GM19438 (cell line): ENCODE data around the gene PDE4D.
"Not testable (repeated sequence)": the region's sequence is repeated elsewhere in the genome, so short reads cannot be mapped to it uniquely, and the experiment has no call there.

Experiments used
- ATAC-seq: cut with Tn5 transposase; IDR thresholded peaks from one replicate; pipeline ENCODE4 v1.9.1; 2021; ENCODE audit warnings: low read depth; ENCODE audit not compliant: unreplicated experiment

The PDE4D gene

GRCh38 chr5:59621477-59621876, 272.0 kb downstream of the PDE4D start:
- no peak for ATAC-seq

GRCh38 chr5:59620535-59621212, 272.9 kb downstream of the PDE4D start:
- ATAC-seq = no peak

DNA sequence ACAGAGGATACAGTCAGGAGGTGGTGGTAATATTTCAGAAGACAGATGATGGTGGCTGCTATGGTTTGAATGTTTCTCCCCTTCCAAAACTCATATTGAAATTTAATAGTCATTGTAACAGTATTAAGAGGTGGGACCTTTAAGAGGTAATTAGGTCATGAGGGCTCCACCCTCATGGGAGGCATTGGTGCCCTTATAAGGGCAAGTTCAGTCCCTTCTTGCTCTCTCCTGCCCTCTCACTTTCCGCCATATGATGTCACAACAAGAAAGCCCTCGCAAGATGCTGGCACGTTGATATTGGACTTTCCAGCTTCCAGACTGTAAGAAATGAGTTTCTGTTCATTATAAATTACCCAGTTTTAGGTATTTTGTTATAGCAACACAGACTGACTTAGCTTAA, 274.9 kb downstream of the PDE4D start:
- no peak for ATAC-seq

- ATAC-seq = no peak
Measured at GRCh38 chr5:59617186-59617771, 276.2 kb downstream of the PDE4D start.

- ATAC-seq = no peak
Measured at GRCh38 chr5:59616413-59616812, 277.1 kb downstream of the PDE4D start.

DNA sequence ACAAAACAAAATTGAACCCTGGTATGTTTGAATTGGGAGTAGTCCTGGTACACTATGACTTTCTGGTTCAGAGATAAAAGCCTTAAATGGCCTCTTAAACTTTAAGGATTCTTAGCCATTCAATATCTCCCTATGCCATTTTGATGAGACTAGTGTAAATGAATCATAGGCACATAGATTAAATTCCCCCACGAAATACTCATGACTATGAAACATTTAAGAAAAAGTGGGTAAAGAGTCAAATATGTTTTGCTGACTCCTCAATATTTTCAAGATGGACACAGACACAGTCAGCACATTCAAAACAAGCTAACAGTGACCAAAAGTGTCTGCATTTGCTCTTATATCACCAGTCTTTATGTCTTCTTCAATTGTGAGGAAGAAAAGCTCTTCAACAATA, 278.3 kb downstream of the PDE4D start:
- ATAC-seq = no peak

DNA sequence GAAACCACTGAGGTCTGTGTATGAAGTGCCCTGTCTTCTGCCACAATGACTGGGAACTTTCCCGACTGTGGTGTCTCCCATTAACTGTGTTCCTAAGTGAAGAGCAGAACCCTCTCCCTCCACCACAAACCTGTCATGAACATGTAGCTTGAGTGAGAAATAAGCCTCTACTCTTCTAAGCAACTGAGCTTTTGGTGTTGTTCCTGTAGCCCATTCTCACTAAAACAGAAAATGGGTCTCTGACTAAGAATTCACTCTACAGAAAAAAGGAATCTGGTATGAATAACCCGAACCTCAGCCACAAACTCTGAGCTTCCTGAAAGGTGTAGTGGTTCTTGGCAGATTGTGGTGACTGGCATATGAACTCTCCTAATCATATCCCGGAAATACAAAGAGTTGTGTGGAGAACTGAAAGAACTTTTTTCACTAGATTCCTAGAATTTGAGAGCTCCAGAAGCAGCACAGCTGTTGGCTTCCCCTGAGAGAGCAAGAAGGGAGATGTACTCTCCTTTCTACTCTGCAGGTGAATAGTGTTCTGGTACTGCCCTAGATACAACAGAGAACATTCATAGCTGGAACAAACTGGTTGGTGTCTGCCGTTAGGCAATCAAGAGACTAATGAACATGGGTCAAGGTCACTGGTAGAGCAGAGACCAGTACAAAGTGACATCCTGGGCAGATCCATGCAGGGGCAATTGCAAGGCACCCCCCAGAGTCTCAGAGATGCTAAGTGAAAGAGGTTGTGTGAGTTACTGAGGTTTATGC, 283.8 kb downstream of the PDE4D start:
- ATAC-seq = no peak

DNA sequence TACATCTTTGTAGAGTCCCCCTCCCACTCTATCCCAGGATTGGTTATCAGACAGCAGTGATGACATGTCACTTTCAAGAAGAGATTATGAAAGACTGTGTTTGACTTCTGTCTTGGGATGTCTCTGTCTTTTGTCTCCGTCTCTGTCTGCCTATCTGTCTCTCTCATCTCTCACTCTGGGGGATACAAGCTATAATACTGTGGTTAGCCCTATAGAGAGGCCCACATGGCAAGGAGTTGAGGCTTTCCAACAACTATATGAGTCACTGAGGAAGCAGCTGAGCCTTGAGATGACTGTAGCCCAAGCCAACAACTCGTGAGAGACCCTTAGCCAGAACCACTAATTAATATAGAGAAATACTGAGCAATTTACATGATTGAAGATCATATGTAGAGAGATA, 284.8 kb downstream of the PDE4D start:
- peak; percentile 49 for ATAC-seq

DNA sequence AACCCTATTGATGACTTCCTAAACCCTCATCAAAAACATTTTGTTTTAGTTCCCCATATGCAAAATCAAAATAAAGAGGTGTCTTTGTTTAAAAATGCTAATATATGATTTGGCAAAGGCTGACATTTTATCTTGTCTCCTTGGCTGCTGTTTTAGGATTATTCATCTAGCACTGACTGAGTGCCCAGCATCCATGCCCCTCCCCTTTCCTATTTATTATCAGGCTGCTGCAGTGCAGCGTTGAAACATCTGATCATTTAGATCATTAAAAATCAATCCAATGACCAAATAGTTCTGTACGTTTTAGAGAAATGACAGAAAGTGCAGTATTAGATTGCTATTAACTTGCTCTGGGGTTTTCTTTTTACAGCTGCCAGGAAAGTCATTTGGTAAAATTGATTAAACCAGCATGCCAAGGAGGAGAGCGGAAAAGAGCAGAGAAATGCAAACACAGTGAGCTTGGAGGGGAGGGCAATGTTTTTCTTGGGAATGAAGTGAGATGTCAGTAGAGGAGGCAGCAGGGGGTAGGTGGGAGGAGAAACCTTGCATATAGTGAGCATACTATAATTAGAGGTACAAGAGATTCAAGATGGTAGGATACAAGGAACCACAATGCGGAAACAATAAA, 286.3 kb downstream of the PDE4D start:
- ATAC-seq = no peak

DNA sequence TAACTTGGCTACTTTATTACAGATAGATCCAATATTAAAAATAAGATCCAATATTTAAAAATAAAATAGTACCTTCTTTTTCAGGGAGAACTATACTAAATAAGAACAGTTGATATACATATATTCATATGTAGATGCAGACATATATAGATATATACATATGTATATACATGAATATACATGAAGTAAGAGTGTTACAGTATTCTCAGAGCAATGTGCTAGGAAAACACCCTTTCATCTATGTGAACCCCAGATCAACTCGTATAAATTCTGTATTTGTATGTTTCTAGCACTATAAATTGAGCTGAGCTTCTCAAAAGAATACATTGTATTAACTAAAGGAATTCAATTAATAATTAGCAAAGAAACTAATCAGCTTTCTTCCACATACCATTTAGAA, 287.6 kb downstream of the PDE4D start:
- no peak for ATAC-seq

DNA sequence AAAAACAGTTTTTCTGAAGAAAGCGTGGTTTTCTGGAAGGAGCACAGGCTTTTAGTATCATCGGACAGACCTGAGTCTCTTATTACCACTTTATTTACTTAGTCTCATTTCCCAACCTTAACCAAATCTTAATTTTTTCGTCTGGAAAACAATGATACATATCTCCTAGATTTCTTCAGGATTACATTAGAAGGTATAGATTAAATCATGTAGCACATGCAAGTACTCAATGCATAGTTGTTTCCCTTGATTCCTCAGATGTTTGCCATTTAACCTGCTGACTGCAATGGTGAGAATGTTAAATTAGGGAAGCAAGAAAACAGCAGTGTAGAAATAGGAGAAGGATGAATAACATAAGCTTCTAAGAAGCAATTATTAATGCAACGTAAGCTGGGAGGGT, 289.4 kb downstream of the PDE4D start:
- ATAC-seq = no peak

- no peak for ATAC-seq
Measured at GRCh38 chr5:59600998-59601397, 292.5 kb downstream of the PDE4D start.

- ATAC-seq = no peak
Measured at GRCh38 chr5:59600153-59600552, 293.4 kb downstream of the PDE4D start.

DNA sequence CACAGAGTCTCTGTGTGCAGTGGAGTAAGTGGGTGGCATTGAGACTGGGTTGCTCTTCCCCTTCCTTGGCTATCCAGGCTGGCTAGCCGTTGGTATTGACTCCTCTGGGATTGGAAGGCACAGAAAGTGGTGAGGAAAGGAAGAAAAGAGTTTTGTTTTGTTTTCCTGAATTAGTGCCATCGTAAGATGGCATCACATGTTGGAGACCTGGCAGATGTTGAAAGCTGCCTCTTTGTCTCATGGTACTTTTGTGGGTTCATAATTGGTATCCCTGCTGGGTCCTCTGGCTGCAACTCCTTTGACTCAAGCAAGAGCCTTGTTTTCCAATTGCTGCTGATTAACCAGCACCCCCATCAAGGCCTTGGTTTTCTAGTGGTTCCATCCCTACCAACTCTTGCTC, 293.8 kb downstream of the PDE4D start:
- no peak for ATAC-seq

GRCh38 chr5:59598547-59598874, 295.0 kb downstream of the PDE4D start:
- ATAC-seq = peak; percentile 65

DNA sequence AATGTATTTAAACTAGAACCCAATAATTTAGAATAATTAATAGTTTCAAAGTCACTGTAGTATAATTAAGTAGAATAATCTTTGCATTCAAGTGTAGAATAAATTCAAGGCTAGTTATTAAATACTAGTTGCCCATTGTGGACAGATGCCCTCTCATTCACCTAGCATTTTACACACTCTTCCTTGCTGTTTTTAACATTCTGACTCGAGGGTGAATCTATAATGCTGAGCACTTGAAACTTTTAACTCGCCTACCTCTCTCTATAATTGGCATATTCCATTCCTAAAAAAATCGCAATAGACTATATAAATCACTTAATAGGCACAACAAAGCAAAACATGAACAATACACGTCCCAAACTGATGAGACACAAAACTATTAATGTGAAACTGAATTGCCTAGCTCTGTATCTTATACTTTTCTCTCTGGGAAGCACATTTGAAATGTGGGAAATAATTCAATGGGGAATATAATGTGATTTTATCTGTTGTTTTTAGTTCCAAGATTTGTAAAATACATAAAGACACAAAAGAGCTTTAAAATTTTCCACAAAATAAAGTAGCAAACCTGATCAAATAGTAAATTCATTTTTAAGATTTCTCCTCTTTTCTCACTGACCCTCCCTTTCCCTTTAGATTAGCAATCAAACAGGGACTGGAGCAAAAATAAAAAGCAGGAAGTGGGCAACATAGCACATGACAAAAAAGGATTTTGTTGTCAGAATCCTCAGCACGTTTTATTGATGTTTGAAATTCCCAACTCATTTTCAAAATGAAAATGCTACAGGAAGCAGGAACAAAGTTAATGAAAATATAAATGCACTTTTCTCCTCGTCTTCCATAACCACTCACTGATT, 295.6 kb downstream of the PDE4D start:
- ATAC-seq = peak; percentile 22

- no peak for ATAC-seq
Measured at GRCh38 chr5:59596586-59597350, 296.8 kb downstream of the PDE4D start.

DNA sequence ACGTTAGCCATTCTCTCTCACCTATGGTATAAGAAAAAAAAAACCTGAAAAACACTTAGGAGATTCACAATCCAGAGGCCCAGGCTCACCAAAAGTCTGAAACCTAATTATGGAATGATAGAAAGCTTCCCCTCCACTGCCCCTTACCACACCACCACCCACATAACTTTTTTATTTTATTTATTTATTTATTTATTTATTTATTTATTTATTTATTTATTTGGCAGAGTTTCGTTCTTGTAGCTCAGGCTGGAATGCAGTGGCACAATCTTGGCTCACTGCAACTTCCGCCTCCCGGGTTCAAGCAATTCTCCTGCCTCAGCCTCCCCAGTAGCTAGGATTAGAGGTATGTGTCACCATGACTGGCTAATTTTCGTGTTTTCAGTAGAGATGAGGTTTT, 299.4 kb downstream of the PDE4D start:
- ATAC-seq = not testable (repeated sequence)

GRCh38 chr5:59593439-59594007, 300.0 kb downstream of the PDE4D start:
- ATAC-seq = no peak

- no peak for ATAC-seq
Measured at GRCh38 chr5:59592101-59592500, 301.4 kb downstream of the PDE4D start.
